K562 (cell line): ENCODE data around the gene LSM4. TPM values are rescaled to one million over a fixed set of nuclear protein-coding genes. Genes with fewer than 3 reads are reported as not detected.

Experiments used
- BACH1 ChIP-seq: fragments of 200-800 bp; sonication (Bioruptor generic); IDR thresholded peaks from 2 replicates; pipeline ENCODE4 v1.6.1; 2016; ENCODE audit warnings: missing genetic modification characterization, missing compliant biosample characterization
- CHCHD3 ChIP-seq: fragments of 250-450 bp; sonication (Bioruptor Pico); IDR thresholded peaks from 2 replicates; pipeline ENCODE4 v2.1.2; 2022; ENCODE audit warnings: mild to moderate bottlenecking
- CHD1 ChIP-seq: fragments of 200-600 bp; sonication (generic); IDR thresholded peaks from one replicate; pipeline ENCODE4 v1.6.1; 2012; ENCODE audit warnings: mild to moderate bottlenecking, moderate library complexity, low read length, inconsistent platforms
- CLOCK ChIP-seq: fragments of 250-450 bp; sonication (Bioruptor Pico); IDR thresholded peaks from 2 replicates; pipeline ENCODE4 v1.4.0; 2020; ENCODE audit warnings: mild to moderate bottlenecking, moderate library complexity, borderline replicate concordance
- CREM ChIP-seq: IDR thresholded peaks from 2 replicates; pipeline ENCODE4 v1.6.1; 2014; ENCODE audit warnings: antibody characterized with exemption, low read depth
- DMBX1 ChIP-seq: fragments of 250-450 bp; sonication (Bioruptor Pico); IDR thresholded peaks from 2 replicates; pipeline ENCODE4 v1.8.0; 2022; ENCODE audit warnings: inconsistent platforms, mild to moderate bottlenecking, moderate library complexity, borderline replicate concordance
- ETV5 ChIP-seq: sonication (generic); formaldehyde crosslinking; IDR thresholded peaks from 2 replicates; pipeline ENCODE4 v1.4.0; 2020; ENCODE audit warnings: low read depth, mild to moderate bottlenecking, missing genetic modification reagents
- GTF3C2 ChIP-seq: IDR thresholded peaks from 3 replicates; pipeline ENCODE4 v1.6.1; 2011; ENCODE audit warnings: borderline replicate concordance, mild to moderate bottlenecking, moderate library complexity; ENCODE audit not compliant: insufficient read length; ENCODE audit errors: extremely low read depth
- HDAC1 ChIP-seq, 2 experiments: fragments of 450-650 bp; IDR thresholded peaks; 2 replicates each; pipeline ENCODE4 v1.6.1; 2016 to 2017; ENCODE audit warnings: inconsistent platforms in 1 of 2, mild to moderate bottlenecking in 1 of 2, moderate library complexity in 1 of 2
- HMGN3 ChIP-seq: IDR thresholded peaks from 2 replicates; pipeline ENCODE4 v1.6.1; 2011; ENCODE audit warnings: borderline replicate concordance, low read depth, mild to moderate bottlenecking, mixed read lengths, low read length; ENCODE audit not compliant: insufficient read length; ENCODE audit errors: extremely low read depth
- JUND ChIP-seq, 2 experiments: IDR thresholded peaks; 2 replicates in 1 of 2; 3 replicates in 1 of 2; pipeline ENCODE4 v1.6.1; 2011; ENCODE audit warnings: borderline replicate concordance in 2 of 2, low read depth in 2 of 2, low read length in 2 of 2, improper control_type of control experiment in 1 of 2, missing biosample characterization in 1 of 2, missing genetic modification characterization in 1 of 2, missing genetic modification reagents in 1 of 2
- KLF6 ChIP-seq: fragments of 250-450 bp; sonication (Bioruptor Pico); IDR thresholded peaks from 2 replicates; pipeline ENCODE4 v1.4.0; 2020; ENCODE audit warnings: mild to moderate bottlenecking, moderate library complexity, borderline replicate concordance
- MTA1 ChIP-seq: fragments of 450-650 bp; IDR thresholded peaks from 2 replicates; pipeline ENCODE4 v1.6.1; 2017; ENCODE audit warnings: borderline replicate concordance
- PHF20 ChIP-seq: fragments of 450-650 bp; IDR thresholded peaks from 2 replicates; pipeline ENCODE4 v1.6.1; 2018; ENCODE audit not compliant: partially characterized antibody
- POLR2A ChIP-seq: fragments of 450-650 bp; conservative IDR thresholded peaks from 2 replicates; pipeline ENCODE4 v1.6.1; 2016
- POLR2AphosphoS2 ChIP-seq: IDR thresholded peaks from 2 replicates; pipeline ENCODE4 v1.6.1; 2012; ENCODE audit warnings: low read length, improper control_type of control experiment
- PPARD ChIP-seq: fragments of 250-450 bp; sonication (Bioruptor Pico); IDR thresholded peaks from 2 replicates; pipeline ENCODE4 v1.8.0; 2022; ENCODE audit warnings: inconsistent platforms, mild to moderate bottlenecking, moderate library complexity
- RBM22 ChIP-seq: fragments of 200-400 bp; formaldehyde crosslinking; IDR thresholded peaks from 2 replicates; pipeline ENCODE4 v1.6.1; 2018; ENCODE audit warnings: low read length, low read depth; ENCODE audit not compliant: poor library complexity, severe bottlenecking
- RBM39 ChIP-seq: fragments of 200-400 bp; formaldehyde crosslinking; optimal IDR thresholded peaks from 2 replicates; pipeline ENCODE3; 2018; ENCODE audit warnings: low read depth, low read length
- RUNX1 ChIP-seq: sonication (generic); IDR thresholded peaks from 2 replicates; pipeline ENCODE4 v1.6.1; 2016; ENCODE audit warnings: antibody characterized with exemption, low read depth
- SMAD2 ChIP-seq: fragments of 150-350 bp; IDR thresholded peaks from 2 replicates; pipeline ENCODE4 v1.6.1; 2014; ENCODE audit warnings: low read depth, mild to moderate bottlenecking, low read length
- TEAD1 ChIP-seq, 2 experiments: fragments of 450-650 bp in 1 of 2; sonication (generic) in 1 of 2; formaldehyde crosslinking; IDR thresholded peaks; 2 replicates each; pipeline versions ENCODE4 v1.4.0 to v1.8.0; 2020 to 2022; ENCODE audit warnings: mild to moderate bottlenecking in 2 of 2, missing genetic modification reagents in 1 of 2
- ZNF589 ChIP-seq: fragments of 200-800 bp; sonication (Bioruptor generic); IDR thresholded peaks from 2 replicates; pipeline ENCODE4 v1.6.1; 2016; ENCODE audit warnings: low read depth, missing genetic modification characterization, missing compliant biosample characterization
- ZNF717 ChIP-seq: fragments of 250-450 bp; sonication (Bioruptor Pico); IDR thresholded peaks from 2 replicates; pipeline ENCODE4 v1.5.0; 2021
- ZNF766 ChIP-seq: fragments of 200-800 bp; sonication (Bioruptor generic); conservative IDR thresholded peaks from 2 replicates; pipeline ENCODE4 v1.6.1; 2016; ENCODE audit warnings: missing genetic modification characterization, missing compliant biosample characterization
- ZNF79 ChIP-seq: fragments of 250-450 bp; sonication (Bioruptor Pico); IDR thresholded peaks from 2 replicates; pipeline ENCODE4 v1.4.0; 2020; ENCODE audit warnings: low read depth, mild to moderate bottlenecking, moderate library complexity
- polyA plus RNA-seq, 8 experiments: library from polyadenylated mRNA; depleted of rRNA in 4 of 8; stranded (reverse) in 5 of 8; unstranded in 3 of 8; fragments of >200 nt; fragmentation: Nextera tagmentation in 2 of 8; fragmentation: Illumina TruSeq in 1 of 8; extraction: Ambion mirVana in 2 of 8; extraction: Trizol in 1 of 8; gene quantifications; 2 replicates each; pipeline versions ENCODE4 v1.2.1 to v1.2.3, GENCODE V29; 2011 to 2014; ENCODE audit warnings: inconsistent platforms in 1 of 8, missing spikeins in 1 of 8
- total RNA-seq, 7 experiments: library from RNA; depleted of rRNA in 6 of 7; stranded (reverse); fragments of >200 nt in 6 of 7; fragmentation: Illumina TruSeq in 2 of 7; extraction: Trizol in 2 of 7; gene quantifications; 2 replicates each; pipeline versions ENCODE4 v1.2.1 to v1.2.3, GENCODE V29; 2011 to 2021; ENCODE audit warnings: low replicate concordance in 1 of 7

The LSM4 gene
- total and polyA plus RNA-seq, 9 of the 15 experiments (the other 6 are each of a cell fraction or from before 2014, with no cell fraction given) = 11.9 to 763 (median 202) TPM

- TF ChIP-seq GTF3C2 (no peak), DMBX1 (CRISPR knock-in tag) (peak; percentile 86), CREM (no peak), MTA1 (no peak), KLF6 (CRISPR knock-in tag) (peak; percentile 49; the same call in 1 of the 2 replicates), ZNF79 (CRISPR knock-in tag) (no peak), CHD1 (no peak), JUND (IDR thresholded peaks at IDR 0.05; ENCODE audit: borderline replicate concordance, low read depth, low read length) (no peak), JUND (tag; IDR thresholded peaks at IDR 0.05; ENCODE audit: borderline replicate concordance, low read depth, low read length) (peak; percentile 43; the same call in 1 of the 3 replicates), POLR2AphosphoS2 (no peak), SMAD2 (no peak), RBM22 (no peak), HDAC1 (IDR thresholded peaks at IDR 0.05) (no peak), ZNF589 (CRISPR knock-in tag) (no peak), ETV5 (no peak), ZNF766 (CRISPR knock-in tag) (no peak), CHCHD3 (CRISPR knock-in tag) (no peak), HMGN3 (no peak), TEAD1 (CRISPR knock-in tag; IDR thresholded peaks at IDR 0.05) (peak in 1 of 2 experiments; percentile 71; a peak in 1 of 4 replicates), PPARD (CRISPR knock-in tag) (no peak), RUNX1 (no peak), CLOCK (CRISPR knock-in tag) (no peak), PHF20 (no peak), RBM39 (no peak), POLR2A (no peak), ZNF717 (no peak), BACH1 (0 out of 2 replicates have a peak, but pooled peaks have one; percentile 10)
These were observed 43.2 kb upstream of the LSM4 start (continued) for GRCh38 chr19:18366021-18366435.
